ENCODE data around the gene SENP6.

The SENP6 gene

GRCh38 chr6:75758061-75758460 is 156.4 kb downstream of the SENP6 start:
- peaks cover 2% of the 10 kb centered on the region for H3K4me1 Mint-ChIP-seq (ENCODE audit: low read depth)
- H3K27ac Mint-ChIP-seq: no peak overlapping the region
- H3K27me3 Mint-ChIP-seq (ENCODE audit: low read depth): peaks cover 44% of the 10 kb centered on the region

GRCh38 chr6:75759207-75759606 is 157.5 kb downstream of the SENP6 start:
- H3K27ac Mint-ChIP-seq: no peak overlapping the region
- no peaks in the 10 kb centered on the region for H3K9me3 Mint-ChIP-seq
- no peak overlapping the region for H3K4me3 Mint-ChIP-seq
- no peaks in the 10 kb centered on the region for H3K4me1 Mint-ChIP-seq (ENCODE audit: low read depth)
- no peaks in the 10 kb centered on the region for H3K36me3 Mint-ChIP-seq (ENCODE audit: low read depth)
- H3K27me3 Mint-ChIP-seq (ENCODE audit: low read depth): peaks cover 47% of the 10 kb centered on the region

More at GRCh38 chr6:75758061-75758460, 156.4 kb downstream of the SENP6 start:
- Mint-ChIP-seq H3K4me3 (no peak overlapping the region), H3K36me3 (ENCODE audit: low read depth) (no peaks in the 10 kb centered on the region), H3K9me3 (no peaks in the 10 kb centered on the region)

- H3K36me3 Mint-ChIP-seq (ENCODE audit: low read depth): no peaks in the 10 kb centered on the region
- no peaks in the 10 kb centered on the region for H3K4me1 Mint-ChIP-seq (ENCODE audit: low read depth)
- H3K27ac Mint-ChIP-seq: no peak overlapping the region
- no peak overlapping the region for H3K4me3 Mint-ChIP-seq
- no peaks in the 10 kb centered on the region for H3K9me3 Mint-ChIP-seq
- peaks cover 43% of the 10 kb centered on the region for H3K27me3 Mint-ChIP-seq (ENCODE audit: low read depth)
These were observed 158.6 kb downstream of the SENP6 start for GRCh38 chr6:75760320-75760719.

GRCh38 chr6:75761489-75761888 is 159.8 kb downstream of the SENP6 start:
- H3K27me3 Mint-ChIP-seq (ENCODE audit: low read depth): peaks cover 42% of the 10 kb centered on the region
- no peaks in the 10 kb centered on the region for H3K4me1 Mint-ChIP-seq (ENCODE audit: low read depth)
- no peak overlapping the region for H3K27ac Mint-ChIP-seq
- no peaks in the 10 kb centered on the region for H3K9me3 Mint-ChIP-seq
- H3K4me3 Mint-ChIP-seq: no peak overlapping the region
- no peaks in the 10 kb centered on the region for H3K36me3 Mint-ChIP-seq (ENCODE audit: low read depth)

- Mint-ChIP-seq H3K27me3 (ENCODE audit: low read depth) (peaks cover 42% of the 10 kb centered on the region), H3K9me3 (no peaks in the 10 kb centered on the region), H3K4me1 (ENCODE audit: low read depth) (no peaks in the 10 kb centered on the region), H3K36me3 (ENCODE audit: low read depth) (no peaks in the 10 kb centered on the region), H3K4me3 (no peak overlapping the region), H3K27ac (no peak overlapping the region)
These were observed 160.4 kb downstream of the SENP6 start for GRCh38 chr6:75762063-75762462.

GRCh38 chr6:75766387-75766786 is 164.7 kb downstream of the SENP6 start:
- Mint-ChIP-seq H3K4me3 (no peak overlapping the region), H3K27ac (no peak overlapping the region), H3K9me3 (no peaks in the 10 kb centered on the region), H3K4me1 (ENCODE audit: low read depth) (no peaks in the 10 kb centered on the region), H3K27me3 (ENCODE audit: low read depth) (peaks cover 8% of the 10 kb centered on the region), H3K36me3 (ENCODE audit: low read depth) (no peaks in the 10 kb centered on the region)

Measured in T-helper 1 cell treated with Interleukin-12 subunit alpha and Interleukin-12 subunit beta and Interleukin-4 antibody, amounts not matched to agents 30 μg/mL and 1 μg/mL, for 36 hours (primary cell).